CD14-positive monocyte (primary cell): ENCODE results near the gene NLK. TPM values are rescaled to one million over a fixed set of nuclear protein-coding genes. Genes with fewer than 3 reads are reported as not detected.

Experiments used
- DNase-seq, 3 donors: peaks; one replicate each; pipeline ENCODE4 v3.0.0-alpha.2; 2011 to 2022
- H2AFZ ChIP-seq: 2 replicates; pipeline ENCODE4 v1.6.0; 2012; ENCODE audit warnings: mild to moderate bottlenecking, low read depth, low read length, inconsistent platforms; ENCODE audit not compliant: insufficient read depth, poor library complexity, severe bottlenecking
- H3K27ac ChIP-seq, 2 donors: 1 replicate in 1 of 2; 2 replicates in 1 of 2; pipeline ENCODE4 v1.5.1; 2012 to 2013; ENCODE audit warnings: low read length in 2 of 2, control low read depth in 1 of 2, inconsistent platforms in 1 of 2, low read depth in 1 of 2, mild to moderate bottlenecking in 1 of 2
- H3K27me3 ChIP-seq, 2 donors: one replicate each; pipeline versions ENCODE4 v1.6.0 to v1.6.1; 2011 to 2013; ENCODE audit warnings: low read length in 2 of 2; ENCODE audit not compliant: control insufficient read depth in 2 of 2, insufficient read depth in 2 of 2
- H3K36me3 ChIP-seq, 2 donors: replicated peaks in 1 of 2; 1 replicate in 1 of 2; 2 replicates in 1 of 2; pipeline versions ENCODE4 v1.5.1 to v1.6.1; 2012 to 2013; ENCODE audit warnings: low read length in 2 of 2, control low read depth in 1 of 2, inconsistent platforms in 1 of 2, mild to moderate bottlenecking in 1 of 2; ENCODE audit not compliant: insufficient read depth in 2 of 2, control insufficient read depth in 1 of 2
- H3K4me1 ChIP-seq, 2 donors: 1 replicate in 1 of 2; 2 replicates in 1 of 2; pipeline versions ENCODE4 v1.5.1 to v1.6.1; 2012 to 2013; ENCODE audit warnings: low read length in 2 of 2, control low read depth in 1 of 2, inconsistent platforms in 1 of 2, mild to moderate bottlenecking in 1 of 2, moderate library complexity in 1 of 2; ENCODE audit not compliant: insufficient read depth in 2 of 2, control insufficient read depth in 1 of 2
- H3K4me2 ChIP-seq: replicated peaks from 2 replicates; pipeline ENCODE3; 2012; ENCODE audit warnings: low read length, moderate library complexity, mild to moderate bottlenecking; ENCODE audit not compliant: poor library complexity, severe bottlenecking; ENCODE audit errors: extremely low read depth
- H3K4me3 ChIP-seq, 3 experiments: fragments of 200-600 bp in 1 of 3; sonication (generic) in 1 of 3; replicated peaks in 1 of 3; 1 replicate in 2 of 3; 2 replicates in 1 of 3; pipeline ENCODE4 v1.5.1; 2011 to 2013; ENCODE audit warnings: low read length in 3 of 3, mild to moderate bottlenecking in 3 of 3, control low read depth in 2 of 3, low read depth in 2 of 3, inconsistent platforms in 1 of 3, moderate library complexity in 1 of 3
- H3K79me2 ChIP-seq: 2 replicates; pipeline ENCODE4 v1.6.0; 2012; ENCODE audit warnings: mild to moderate bottlenecking, control low read depth, inconsistent platforms, low read length, moderate library complexity; ENCODE audit not compliant: insufficient read depth
- H3K9ac ChIP-seq: 2 replicates; pipeline ENCODE4 v1.6.0; 2017; ENCODE audit warnings: low read length, mild to moderate bottlenecking; ENCODE audit not compliant: insufficient read depth, poor library complexity, severe bottlenecking
- H3K9me3 ChIP-seq, 2 donors: replicated peaks in 1 of 2; 1 replicate in 1 of 2; 2 replicates in 1 of 2; pipeline versions ENCODE4 v1.5.1 to v1.6.1; 2012 to 2013; ENCODE audit warnings: low read length in 2 of 2, control low read depth in 1 of 2; ENCODE audit not compliant: control insufficient read depth in 1 of 2, insufficient read depth in 1 of 2
- H4K20me1 ChIP-seq: 2 replicates; pipeline ENCODE4 v1.6.0; 2012; ENCODE audit warnings: mild to moderate bottlenecking, low read length, control low read depth, moderate library complexity; ENCODE audit not compliant: insufficient read depth
- H3K27ac Mint-ChIP-seq, 7 donors: one replicate each; pipeline ENCODE4 v1.8.0; 2020; ENCODE audit warnings: mild to moderate bottlenecking in 7 of 7, mixed read lengths in 7 of 7, moderate library complexity in 6 of 7, inconsistent platforms in 2 of 7
- H3K27me3 Mint-ChIP-seq, 3 donors: one replicate each; pipeline ENCODE4 v1.8.0; 2021 to 2022; ENCODE audit warnings: low read depth in 3 of 3, mild to moderate bottlenecking in 3 of 3, mixed read lengths in 3 of 3, moderate library complexity in 3 of 3, inconsistent platforms in 1 of 3
- H3K36me3 Mint-ChIP-seq, 2 donors: one replicate each; pipeline ENCODE4 v1.8.0; 2020; ENCODE audit warnings: mixed read lengths in 2 of 2, inconsistent platforms in 1 of 2, mild to moderate bottlenecking in 1 of 2
- H3K4me1 Mint-ChIP-seq: one replicate; pipeline ENCODE4 v1.8.0; 2020; ENCODE audit warnings: mild to moderate bottlenecking, mixed read lengths
- H3K4me3 Mint-ChIP-seq, 2 donors: one replicate each; pipeline ENCODE4 v1.8.0; 2020; ENCODE audit warnings: mild to moderate bottlenecking in 2 of 2, mixed read lengths in 2 of 2, moderate library complexity in 1 of 2
- H3K9me3 Mint-ChIP-seq, 7 donors: one replicate each; pipeline ENCODE4 v1.8.0; 2020 to 2022; ENCODE audit warnings: mixed read lengths in 7 of 7, mild to moderate bottlenecking in 6 of 7, moderate library complexity in 6 of 7, inconsistent platforms in 2 of 7
- WGBS: methylation state at CpG from one replicate; pipeline ENCODE4 v1.1.5; 2013; ENCODE audit warnings: missing lambda C conversion rate; ENCODE audit not compliant: insufficient coverage; 5-methylcytosine and 5-hydroxymethylcytosine counted together
- intact Hi-C, 2 donors: fragments of 100-400 bp; cut with micrococcal nuclease; formaldehyde crosslinking; loops; one replicate each; pipeline versions ENCODE4 v1.15.0 to v1.15.1; 2023
- polyA plus RNA-seq, 3 donors: library from polyadenylated mRNA; depleted of rRNA in 1 of 3; unstranded in 2 of 3; stranded (reverse) in 1 of 3; fragments of 300-500 nt in 2 of 3; fragments of >200 nt in 1 of 3; fragmentation: Illumina TruSeq in 2 of 3; gene quantifications; 1 replicate in 2 of 3; 2 replicates in 1 of 3; pipeline ENCODE4 v1.2.3, GENCODE V29; 2012 to 2021
- TF ChIP-seq, protein P1 (sequence below): fragments of 200-600 bp; IDR thresholded peaks from one replicate; pipeline ENCODE4 v1.8.0; 2022; ENCODE audit warnings: antibody characterized with exemption, mild to moderate bottlenecking

The NLK gene
- polyA plus RNA-seq, 3 donors = 1.7 to 6.5 (median 2.0) TPM

DNA sequence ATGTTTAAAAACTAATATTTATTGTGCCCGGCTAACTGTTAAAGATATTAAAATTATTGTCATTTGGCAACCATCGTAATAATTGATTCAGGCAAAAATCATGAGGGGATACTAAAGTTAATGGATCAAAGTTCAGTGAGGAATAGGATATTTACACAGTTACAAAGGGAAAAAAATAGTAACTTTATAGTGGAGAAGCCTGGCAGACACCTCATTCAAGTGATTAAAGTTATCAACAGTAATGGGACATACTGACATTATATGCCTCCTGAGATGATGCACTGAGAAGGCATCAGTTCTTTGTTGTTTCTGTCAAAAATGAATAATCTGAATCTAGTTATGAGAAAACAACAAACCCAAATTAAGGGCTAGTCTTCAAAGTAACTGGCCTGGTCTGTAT, 77.1 kb downstream of the NLK start:
- H3K27ac Mint-ChIP-seq = no peak overlapping the region
- intact Hi-C loops = no loop called here
- TF ChIP-seq, protein P1, sequence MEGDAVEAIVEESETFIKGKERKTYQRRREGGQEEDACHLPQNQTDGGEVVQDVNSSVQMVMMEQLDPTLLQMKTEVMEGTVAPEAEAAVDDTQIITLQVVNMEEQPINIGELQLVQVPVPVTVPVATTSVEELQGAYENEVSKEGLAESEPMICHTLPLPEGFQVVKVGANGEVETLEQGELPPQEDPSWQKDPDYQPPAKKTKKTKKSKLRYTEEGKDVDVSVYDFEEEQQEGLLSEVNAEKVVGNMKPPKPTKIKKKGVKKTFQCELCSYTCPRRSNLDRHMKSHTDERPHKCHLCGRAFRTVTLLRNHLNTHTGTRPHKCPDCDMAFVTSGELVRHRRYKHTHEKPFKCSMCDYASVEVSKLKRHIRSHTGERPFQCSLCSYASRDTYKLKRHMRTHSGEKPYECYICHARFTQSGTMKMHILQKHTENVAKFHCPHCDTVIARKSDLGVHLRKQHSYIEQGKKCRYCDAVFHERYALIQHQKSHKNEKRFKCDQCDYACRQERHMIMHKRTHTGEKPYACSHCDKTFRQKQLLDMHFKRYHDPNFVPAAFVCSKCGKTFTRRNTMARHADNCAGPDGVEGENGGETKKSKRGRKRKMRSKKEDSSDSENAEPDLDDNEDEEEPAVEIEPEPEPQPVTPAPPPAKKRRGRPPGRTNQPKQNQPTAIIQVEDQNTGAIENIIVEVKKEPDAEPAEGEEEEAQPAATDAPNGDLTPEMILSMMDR = no peak
- H3K4me3 Mint-ChIP-seq = no peak overlapping the region
- H3K4me1 Mint-ChIP-seq = peaks cover 21% of the 10 kb centered on the region
- H3K4me3 ChIP-seq = no peak overlapping the region
- peaks cover 7 to 17% of the 10 kb centered on the region in 2 donors for H3K4me1 ChIP-seq
- H3K36me3 Mint-ChIP-seq = peaks cover 18 to 25% of the 10 kb centered on the region in 2 donors
- no peaks in the 10 kb centered on the region for H3K27me3 ChIP-seq
- H3K36me3 ChIP-seq = peaks cover 0 to 21% of the 10 kb centered on the region in 2 donors
- DNase-seq = no peak
- no peaks in the 10 kb centered on the region for H3K9me3 Mint-ChIP-seq
- no CpG with 5 or more reads among the region's 2 CpGs for WGBS
- no peaks in the 10 kb centered on the region for H3K79me2 ChIP-seq
- no peak overlapping the region for H2AFZ ChIP-seq
- no peaks in the 10 kb centered on the region for H3K27me3 Mint-ChIP-seq
- H3K9me3 ChIP-seq = no peaks in the 10 kb centered on the region
- no peaks in the 10 kb centered on the region for H4K20me1 ChIP-seq
- H3K9ac ChIP-seq = no peak overlapping the region
- H3K27ac ChIP-seq = no peak overlapping the region
- no peak overlapping the region for H3K4me2 ChIP-seq

DNA sequence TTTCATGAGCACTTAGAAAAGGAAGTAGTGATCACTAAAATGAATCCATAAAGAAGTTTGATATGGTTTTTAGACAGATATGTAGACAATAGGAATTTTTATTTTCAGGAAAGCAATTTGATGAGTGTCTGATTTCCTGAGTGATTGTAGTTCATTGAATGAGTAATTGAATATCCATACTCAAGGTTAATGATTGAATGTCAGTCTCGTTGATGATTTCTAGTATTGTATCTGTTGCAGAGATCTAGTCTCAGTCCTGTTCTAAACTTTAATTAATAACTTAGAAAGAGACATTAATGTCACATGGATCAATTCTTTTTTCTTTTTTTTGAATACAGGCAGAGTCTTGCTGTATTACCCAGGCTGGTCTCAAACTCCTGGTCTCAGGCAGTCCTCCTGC, 78.3 kb downstream of the NLK start:
- no peaks in the 10 kb centered on the region for H3K9me3 Mint-ChIP-seq
- H3K27ac Mint-ChIP-seq = no peak overlapping the region
- TF ChIP-seq, protein P1 = no peak
- H3K27me3 Mint-ChIP-seq = no peaks in the 10 kb centered on the region
- Histone ChIP-seq H3K27me3 (no peaks in the 10 kb centered on the region), H3K4me2 (no peak overlapping the region), H3K9ac (no peak overlapping the region), H4K20me1 (no peaks in the 10 kb centered on the region), H2AFZ (no peak overlapping the region), H3K27ac (no peak overlapping the region), H3K4me1 (peaks cover 7 to 17% of the 10 kb centered on the region in 2 donors), H3K79me2 (no peaks in the 10 kb centered on the region), H3K9me3 (no peaks in the 10 kb centered on the region), H3K36me3 (peaks cover 0 to 23% of the 10 kb centered on the region in 2 donors), H3K4me3 (no peak overlapping the region)
- intact Hi-C loops = loop anchor here in 1 of 2 donors (5.0 kb wide), 1 partner anchor 78 kb away; the partner anchor contains the start of gene NLK
- H3K4me1 Mint-ChIP-seq = peaks cover 20% of the 10 kb centered on the region
- H3K4me3 Mint-ChIP-seq = no peak overlapping the region
- no peak for DNase-seq
- WGBS = no CpG with 5 or more reads among the region's 1 CpG
- H3K36me3 Mint-ChIP-seq = peaks cover 25 to 28% of the 10 kb centered on the region in 2 donors
